NB4 (cell line): Measurements from ENCODE around the gene DEF6.

Source experiments
- POLR2A ChIP-seq: IDR thresholded peaks from 2 replicates; pipeline ENCODE4 v1.6.1; 2011; ENCODE audit warnings: mild to moderate bottlenecking; ENCODE audit not compliant: insufficient read length; ENCODE audit errors: extremely low read depth
- TF ChIP-seq, protein P1 (sequence below): IDR thresholded peaks from one replicate; pipeline ENCODE4 v1.5.1; 2012; ENCODE audit warnings: low read depth, low read length

DNA sequence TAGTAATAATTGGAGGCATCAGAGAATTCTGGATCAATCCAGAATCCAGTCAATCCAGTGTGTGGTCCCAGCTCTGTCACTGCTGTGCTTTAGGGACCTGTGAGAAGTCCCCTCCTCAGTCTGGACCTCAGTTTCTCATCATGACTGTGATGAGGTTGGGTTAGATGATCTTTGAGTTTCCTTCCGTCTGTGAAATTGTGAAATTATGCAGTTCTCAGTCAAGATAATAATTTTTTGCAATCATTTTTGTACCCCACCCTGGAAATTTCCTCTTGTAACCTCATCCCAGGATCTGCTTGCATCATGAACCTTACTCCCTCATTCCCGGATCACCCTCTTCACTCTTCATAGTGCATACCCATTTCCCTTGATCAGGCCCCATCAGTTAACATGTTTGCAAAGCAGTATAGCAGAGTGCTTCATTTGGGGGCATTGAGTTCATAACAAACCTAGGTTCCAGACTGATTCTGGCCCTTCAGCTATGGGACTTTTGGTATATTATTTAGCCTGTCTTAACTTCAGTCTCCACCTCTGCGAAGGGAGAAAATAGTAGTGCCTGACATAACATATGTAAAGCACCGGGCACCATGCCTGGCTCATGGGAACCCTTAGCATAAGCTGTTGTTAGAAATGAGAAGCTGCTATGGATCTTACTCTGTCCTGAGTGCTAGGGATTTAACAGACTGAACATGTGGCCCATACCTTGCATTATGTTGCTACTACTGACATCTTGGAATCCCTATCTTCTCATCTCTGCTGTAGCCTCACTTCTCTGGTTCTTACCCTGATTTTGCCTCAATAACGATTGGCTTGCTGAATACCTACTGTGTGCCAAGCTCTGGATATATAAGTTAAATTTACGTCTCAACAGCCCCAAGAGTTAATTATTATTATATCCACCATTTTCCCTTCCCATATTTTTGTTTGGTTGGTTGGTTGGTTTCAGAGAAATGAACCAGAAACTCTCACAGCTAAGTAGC is 36.7 kb upstream of the DEF6 start:
- no peak for TF ChIP-seq POLR2A
- TF ChIP-seq, protein P1, sequence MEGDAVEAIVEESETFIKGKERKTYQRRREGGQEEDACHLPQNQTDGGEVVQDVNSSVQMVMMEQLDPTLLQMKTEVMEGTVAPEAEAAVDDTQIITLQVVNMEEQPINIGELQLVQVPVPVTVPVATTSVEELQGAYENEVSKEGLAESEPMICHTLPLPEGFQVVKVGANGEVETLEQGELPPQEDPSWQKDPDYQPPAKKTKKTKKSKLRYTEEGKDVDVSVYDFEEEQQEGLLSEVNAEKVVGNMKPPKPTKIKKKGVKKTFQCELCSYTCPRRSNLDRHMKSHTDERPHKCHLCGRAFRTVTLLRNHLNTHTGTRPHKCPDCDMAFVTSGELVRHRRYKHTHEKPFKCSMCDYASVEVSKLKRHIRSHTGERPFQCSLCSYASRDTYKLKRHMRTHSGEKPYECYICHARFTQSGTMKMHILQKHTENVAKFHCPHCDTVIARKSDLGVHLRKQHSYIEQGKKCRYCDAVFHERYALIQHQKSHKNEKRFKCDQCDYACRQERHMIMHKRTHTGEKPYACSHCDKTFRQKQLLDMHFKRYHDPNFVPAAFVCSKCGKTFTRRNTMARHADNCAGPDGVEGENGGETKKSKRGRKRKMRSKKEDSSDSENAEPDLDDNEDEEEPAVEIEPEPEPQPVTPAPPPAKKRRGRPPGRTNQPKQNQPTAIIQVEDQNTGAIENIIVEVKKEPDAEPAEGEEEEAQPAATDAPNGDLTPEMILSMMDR = no peak
